ENCODE measurements around the gene NARF.

DNA sequence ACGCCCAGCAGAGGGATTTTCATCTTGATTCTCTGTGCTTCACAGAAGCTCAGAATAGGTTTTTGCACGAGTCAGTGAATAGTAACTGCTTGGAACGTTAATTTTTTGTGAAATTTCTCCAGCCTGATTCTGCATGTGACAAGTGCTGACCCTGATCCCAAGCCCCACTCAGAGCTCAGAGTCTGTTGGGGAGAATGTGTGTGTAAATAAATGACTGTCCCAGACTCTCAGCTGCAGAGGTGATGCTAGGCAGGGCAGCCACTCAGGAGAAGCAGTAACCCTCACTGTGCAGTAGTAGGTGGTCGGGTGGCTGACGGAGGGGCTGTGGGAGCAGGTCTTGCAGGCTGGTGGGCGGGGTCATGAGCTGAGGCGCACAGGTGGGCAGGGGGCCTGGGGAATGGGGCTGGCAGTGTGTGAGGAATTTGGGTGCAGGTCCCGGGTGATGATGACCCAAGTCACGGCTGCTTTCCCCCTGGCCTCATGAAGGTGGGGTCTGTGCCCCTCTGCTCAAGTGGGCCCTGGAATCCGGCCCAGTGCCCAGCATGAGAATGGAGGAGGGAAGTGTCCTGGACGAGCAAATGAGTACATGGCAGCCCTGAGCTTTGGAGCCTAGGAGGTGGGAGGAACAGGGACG lies 44.7 kb downstream of the NARF start:
- TF ChIP-seq, protein P1, sequence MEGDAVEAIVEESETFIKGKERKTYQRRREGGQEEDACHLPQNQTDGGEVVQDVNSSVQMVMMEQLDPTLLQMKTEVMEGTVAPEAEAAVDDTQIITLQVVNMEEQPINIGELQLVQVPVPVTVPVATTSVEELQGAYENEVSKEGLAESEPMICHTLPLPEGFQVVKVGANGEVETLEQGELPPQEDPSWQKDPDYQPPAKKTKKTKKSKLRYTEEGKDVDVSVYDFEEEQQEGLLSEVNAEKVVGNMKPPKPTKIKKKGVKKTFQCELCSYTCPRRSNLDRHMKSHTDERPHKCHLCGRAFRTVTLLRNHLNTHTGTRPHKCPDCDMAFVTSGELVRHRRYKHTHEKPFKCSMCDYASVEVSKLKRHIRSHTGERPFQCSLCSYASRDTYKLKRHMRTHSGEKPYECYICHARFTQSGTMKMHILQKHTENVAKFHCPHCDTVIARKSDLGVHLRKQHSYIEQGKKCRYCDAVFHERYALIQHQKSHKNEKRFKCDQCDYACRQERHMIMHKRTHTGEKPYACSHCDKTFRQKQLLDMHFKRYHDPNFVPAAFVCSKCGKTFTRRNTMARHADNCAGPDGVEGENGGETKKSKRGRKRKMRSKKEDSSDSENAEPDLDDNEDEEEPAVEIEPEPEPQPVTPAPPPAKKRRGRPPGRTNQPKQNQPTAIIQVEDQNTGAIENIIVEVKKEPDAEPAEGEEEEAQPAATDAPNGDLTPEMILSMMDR (IDR thresholded peaks at IDR 0.05): no peak
- TF ChIP-seq, protein P2, sequence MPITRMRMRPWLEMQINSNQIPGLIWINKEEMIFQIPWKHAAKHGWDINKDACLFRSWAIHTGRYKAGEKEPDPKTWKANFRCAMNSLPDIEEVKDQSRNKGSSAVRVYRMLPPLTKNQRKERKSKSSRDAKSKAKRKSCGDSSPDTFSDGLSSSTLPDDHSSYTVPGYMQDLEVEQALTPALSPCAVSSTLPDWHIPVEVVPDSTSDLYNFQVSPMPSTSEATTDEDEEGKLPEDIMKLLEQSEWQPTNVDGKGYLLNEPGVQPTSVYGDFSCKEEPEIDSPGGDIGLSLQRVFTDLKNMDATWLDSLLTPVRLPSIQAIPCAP (CRISPR knock-in tag; IDR thresholded peaks at IDR 0.05): no peak
- TF ChIP-seq CBFB (CRISPR knock-in tag; IDR thresholded peaks at IDR 0.05; ENCODE audit: low read depth) (no peak), ZNF317 (CRISPR knock-in tag; IDR thresholded peaks at IDR 0.05; ENCODE audit: borderline replicate concordance, low read depth) (no peak)

Measured in WTC11 (cell line).